ENCODE results near the gene STX4.
A peak's percentile ranks its signal among the peaks of the same experiment; 100 is the strongest.
"Not testable (repeated sequence)": the region's sequence is repeated elsewhere in the genome, so short reads cannot be mapped to it uniquely, and the experiment has no call there.

STX4 gene

GRCh38 chr16:30998852-30999761 is 34.3 kb upstream of the STX4 start:
- no peak for DNase-seq

GRCh38 chr16:31000671-31001382 is 32.5 kb upstream of the STX4 start:
- no peak for DNase-seq

GRCh38 chr16:31001507-31002249 is 31.7 kb upstream of the STX4 start:
- DNase-seq = no peak

GRCh38 chr16:31002250-31002700 is 31.1 kb upstream of the STX4 start:
- no peak for DNase-seq

GRCh38 chr16:31002862-31003341 is 30.5 kb upstream of the STX4 start:
- DNase-seq = no peak

GRCh38 chr16:31003744-31004143 is 29.6 kb upstream of the STX4 start:
- DNase-seq = no peak

- no peak for DNase-seq
These were observed 28.7 kb upstream of the STX4 start for GRCh38 chr16:31004658-31005057.

- DNase-seq = no peak
These were observed 27.8 kb upstream of the STX4 start for GRCh38 chr16:31005350-31006085.

- DNase-seq = no peak
These were observed 27.3 kb upstream of the STX4 start for GRCh38 chr16:31006086-31006385.

GRCh38 chr16:31006589-31006988 is 26.8 kb upstream of the STX4 start:
- no peak for DNase-seq

- no peak for DNase-seq
These were observed 25.7 kb upstream of the STX4 start for GRCh38 chr16:31007684-31008083.

GRCh38 chr16:31008149-31008548 is 25.2 kb upstream of the STX4 start:
- DNase-seq = no peak

GRCh38 chr16:31008551-31008950 is 24.8 kb upstream of the STX4 start:
- DNase-seq = no peak

GRCh38 chr16:31009120-31009519 is 24.2 kb upstream of the STX4 start:
- DNase-seq = no peak

- no peak for DNase-seq
These were observed 23.3 kb upstream of the STX4 start for GRCh38 chr16:31009894-31010584.

GRCh38 chr16:31010585-31011325 is 22.6 kb upstream of the STX4 start, which contains the start of gene STX1B:
STX1B (minus strand) TSS chr16:31010638; CDS start chr16:31010396, 242 bp downstream.
- peak; percentile 59 for DNase-seq

GRCh38 chr16:31011815-31012214 is 21.5 kb upstream of the STX4 start:
- DNase-seq = not testable (repeated sequence)

GRCh38 chr16:31013292-31013691 is 20.1 kb upstream of the STX4 start:
- not testable (repeated sequence) for DNase-seq

- no peak for DNase-seq
These were observed 17.3 kb upstream of the STX4 start for GRCh38 chr16:31016018-31016417.

GRCh38 chr16:31017756-31018155 is 15.6 kb upstream of the STX4 start:
- not testable (repeated sequence) for DNase-seq

- DNase-seq = no peak
These were observed 12.8 kb upstream of the STX4 start for GRCh38 chr16:31020536-31020935.
